Thyroid gland (tissue), 4 donors: ENCODE data around the gene SGF29.
"Not testable (repeated sequence)": the region's sequence is repeated elsewhere in the genome, so short reads cannot be mapped to it uniquely, and the experiment has no call there.

ENCODE experiments used
- POLR2A ChIP-seq, 2 donors: fragments of 450-650 bp; IDR thresholded peaks; one replicate each; pipeline ENCODE4 v1.6.1; 2017; ENCODE audit warnings: antibody characterized with exemption in 2 of 2, mild to moderate bottlenecking in 2 of 2, moderate library complexity in 1 of 2
- TF ChIP-seq, protein P1 (sequence below), 6 experiments: fragments of 200-600 bp in 3 of 6; fragments of 450-650 bp in 3 of 6; sonication (generic) in 3 of 6; IDR thresholded peaks; one replicate each; pipeline ENCODE4 v1.5.1; 2016 to 2019; ENCODE audit warnings: antibody characterized with exemption in 6 of 6, mild to moderate bottlenecking in 2 of 6, inconsistent platforms in 1 of 6, moderate library complexity in 1 of 6

DNA sequence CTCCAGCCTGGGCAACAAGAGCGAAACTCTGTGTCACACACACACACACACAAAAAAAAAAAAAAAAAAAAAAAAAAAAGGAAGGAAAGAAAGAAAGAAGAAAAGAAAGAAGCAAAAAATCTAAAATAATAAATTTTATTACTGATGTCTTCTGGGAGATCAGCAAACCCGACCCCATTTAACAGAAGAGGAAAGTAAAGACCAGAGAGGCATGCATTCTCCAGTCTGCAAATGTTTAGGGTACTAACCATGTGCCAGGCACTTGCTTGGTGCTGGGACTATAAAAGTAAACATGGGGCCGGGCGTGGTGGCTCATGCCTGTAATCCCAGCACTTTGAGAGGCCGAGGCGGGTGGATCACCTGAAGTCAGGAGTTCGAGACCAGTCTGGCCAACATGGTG is 7.8 kb upstream of the SGF29 start:
- not testable (repeated sequence) for TF ChIP-seq POLR2A (IDR thresholded peaks at IDR 0.05)
- TF ChIP-seq, protein P1, sequence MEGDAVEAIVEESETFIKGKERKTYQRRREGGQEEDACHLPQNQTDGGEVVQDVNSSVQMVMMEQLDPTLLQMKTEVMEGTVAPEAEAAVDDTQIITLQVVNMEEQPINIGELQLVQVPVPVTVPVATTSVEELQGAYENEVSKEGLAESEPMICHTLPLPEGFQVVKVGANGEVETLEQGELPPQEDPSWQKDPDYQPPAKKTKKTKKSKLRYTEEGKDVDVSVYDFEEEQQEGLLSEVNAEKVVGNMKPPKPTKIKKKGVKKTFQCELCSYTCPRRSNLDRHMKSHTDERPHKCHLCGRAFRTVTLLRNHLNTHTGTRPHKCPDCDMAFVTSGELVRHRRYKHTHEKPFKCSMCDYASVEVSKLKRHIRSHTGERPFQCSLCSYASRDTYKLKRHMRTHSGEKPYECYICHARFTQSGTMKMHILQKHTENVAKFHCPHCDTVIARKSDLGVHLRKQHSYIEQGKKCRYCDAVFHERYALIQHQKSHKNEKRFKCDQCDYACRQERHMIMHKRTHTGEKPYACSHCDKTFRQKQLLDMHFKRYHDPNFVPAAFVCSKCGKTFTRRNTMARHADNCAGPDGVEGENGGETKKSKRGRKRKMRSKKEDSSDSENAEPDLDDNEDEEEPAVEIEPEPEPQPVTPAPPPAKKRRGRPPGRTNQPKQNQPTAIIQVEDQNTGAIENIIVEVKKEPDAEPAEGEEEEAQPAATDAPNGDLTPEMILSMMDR (IDR thresholded peaks at IDR 0.05), result not testable (repeated sequence)
